ENCODE data around the gene NRXN2.

- no peak for TF ChIP-seq MAFF (IDR thresholded peaks at IDR 0.05; ENCODE audit: low read depth, low read length)
- no peak for TF ChIP-seq CTCF (CRISPR knock-in tag; IDR thresholded peaks at IDR 0.05)
- no peak for TF ChIP-seq SIN3A (IDR thresholded peaks at IDR 0.05; ENCODE audit: borderline replicate concordance, low read depth, low read length)
- no peak for TF ChIP-seq EZH2 (conservative IDR thresholded peaks at IDR 0.05; ENCODE audit: low read depth, low read length)
- TF ChIP-seq HNRNPLL (IDR thresholded peaks at IDR 0.05; ENCODE audit: low read depth, low read length, poor library complexity, severe bottlenecking) = no peak
- no peak for TF ChIP-seq JUNB (CRISPR knock-in tag; IDR thresholded peaks at IDR 0.05; ENCODE audit: borderline replicate concordance)
- no peak for TF ChIP-seq RAD21 (CRISPR knock-in tag; IDR thresholded peaks at IDR 0.05)
- no peak for TF ChIP-seq ETV5 (CRISPR knock-in tag; IDR thresholded peaks at IDR 0.05; ENCODE audit: borderline replicate concordance)
- no peak for TF ChIP-seq CREB1 (IDR thresholded peaks at IDR 0.05)
- TF ChIP-seq CREB1 (CRISPR knock-in tag; IDR thresholded peaks at IDR 0.05) = no peak
These were observed 35.8 kb downstream of the NRXN2 start for GRCh38 chr11:64687204-64687603.
